AG04449 (cell line): ENCODE data around the gene SLC27A4.

ENCODE experiments used
- CTCF ChIA-PET: fragments of 350-600 bp; formaldehyde crosslinking; extraction: SDS; loops from one replicate; lab custom pipeline; 2021; ENCODE audit warnings: antibody characterized with exemption; lab: Yijun Ruan, JAX
- POLR2A ChIA-PET: fragments of 400-600, 350-600 bp; formaldehyde crosslinking; extraction: SDS; loops from one replicate; lab custom pipeline; 2020; ENCODE audit warnings: antibody characterized with exemption, inconsistent platforms; lab: Yijun Ruan, JAX
- DNase-seq: peaks from one replicate; pipeline ENCODE4 v3.0.0-alpha.2; 2010; ENCODE audit warnings: low read depth, low spot score
- H3K4me3 ChIP-seq: 2 replicates; pipeline ENCODE4 v1.5.1; 2011; ENCODE audit warnings: low read depth, mild to moderate bottlenecking, control low read depth, low read length
- TF ChIP-seq, protein P1 (sequence below): IDR thresholded peaks from one replicate; pipeline ENCODE4 v1.5.1; 2011; ENCODE audit warnings: mild to moderate bottlenecking, moderate library complexity, low read length, control low read depth, inconsistent platforms; ENCODE audit not compliant: insufficient read depth; ENCODE audit errors: missing control alignments

SLC27A4 gene

DNA sequence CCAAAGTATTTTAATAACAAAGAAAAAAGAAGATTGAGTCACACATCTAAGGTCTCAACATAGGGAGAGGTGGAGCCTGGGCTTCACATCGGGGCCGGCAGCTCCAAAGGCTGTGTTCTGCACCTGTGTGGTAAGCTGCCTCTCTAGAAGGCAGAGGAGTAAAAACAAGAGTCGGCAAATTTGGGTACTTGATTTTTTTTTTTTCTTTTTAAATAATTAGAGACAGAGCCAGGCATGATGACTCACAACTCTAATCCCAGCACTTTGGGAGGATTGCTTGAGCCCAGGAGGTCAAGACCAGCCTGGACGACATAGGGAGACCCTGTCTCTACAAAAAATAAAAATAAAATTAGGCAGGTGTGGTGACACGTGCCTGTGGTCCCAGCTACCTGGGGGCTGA is 35.5 kb downstream of the SLC27A4 start:
- ChIA-PET POLR2A (no interaction called here), CTCF (interaction anchor here (1.3 to 2.4 kb wide), 3 partner anchors 13 to 44 kb away, joined by 3 to 8 read pairs (median 4); no protein-coding TSS in a partner anchor)
- no peak for DNase-seq
- no peak overlapping the region for H3K4me3 ChIP-seq
- TF ChIP-seq, protein P1, sequence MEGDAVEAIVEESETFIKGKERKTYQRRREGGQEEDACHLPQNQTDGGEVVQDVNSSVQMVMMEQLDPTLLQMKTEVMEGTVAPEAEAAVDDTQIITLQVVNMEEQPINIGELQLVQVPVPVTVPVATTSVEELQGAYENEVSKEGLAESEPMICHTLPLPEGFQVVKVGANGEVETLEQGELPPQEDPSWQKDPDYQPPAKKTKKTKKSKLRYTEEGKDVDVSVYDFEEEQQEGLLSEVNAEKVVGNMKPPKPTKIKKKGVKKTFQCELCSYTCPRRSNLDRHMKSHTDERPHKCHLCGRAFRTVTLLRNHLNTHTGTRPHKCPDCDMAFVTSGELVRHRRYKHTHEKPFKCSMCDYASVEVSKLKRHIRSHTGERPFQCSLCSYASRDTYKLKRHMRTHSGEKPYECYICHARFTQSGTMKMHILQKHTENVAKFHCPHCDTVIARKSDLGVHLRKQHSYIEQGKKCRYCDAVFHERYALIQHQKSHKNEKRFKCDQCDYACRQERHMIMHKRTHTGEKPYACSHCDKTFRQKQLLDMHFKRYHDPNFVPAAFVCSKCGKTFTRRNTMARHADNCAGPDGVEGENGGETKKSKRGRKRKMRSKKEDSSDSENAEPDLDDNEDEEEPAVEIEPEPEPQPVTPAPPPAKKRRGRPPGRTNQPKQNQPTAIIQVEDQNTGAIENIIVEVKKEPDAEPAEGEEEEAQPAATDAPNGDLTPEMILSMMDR, result no peak

DNA sequence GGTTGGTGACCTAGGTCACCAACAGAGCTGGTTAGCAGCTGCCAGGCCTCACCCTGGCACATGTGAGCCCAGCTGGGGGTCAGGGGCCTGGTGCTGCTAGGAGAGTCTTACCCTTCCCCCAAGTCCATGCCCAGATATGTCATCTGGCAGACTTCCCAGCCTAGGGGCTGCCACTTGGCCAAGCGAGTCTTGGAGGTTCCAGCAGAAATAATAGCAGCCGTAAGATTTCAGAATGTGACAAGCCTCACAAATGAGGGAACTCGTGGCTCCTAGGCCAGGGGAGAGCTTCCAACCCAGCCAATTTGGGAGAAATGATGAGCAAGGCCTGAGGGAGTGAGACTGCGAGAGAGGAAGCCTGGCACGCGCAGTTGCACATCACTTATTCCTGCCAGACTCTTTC is 41.9 kb downstream of the SLC27A4 start:
- ChIA-PET POLR2A (no interaction called here), CTCF (interaction anchor here (1.2 to 5.5 kb wide), 5 partner anchors 10 to 57 kb away, joined by 3 to 30 read pairs (median 3); partner anchors contain the start of gene CERCAM)
- no peak overlapping the region for H3K4me3 ChIP-seq
- no peak for DNase-seq
- TF ChIP-seq, protein P1, result no peak

DNA sequence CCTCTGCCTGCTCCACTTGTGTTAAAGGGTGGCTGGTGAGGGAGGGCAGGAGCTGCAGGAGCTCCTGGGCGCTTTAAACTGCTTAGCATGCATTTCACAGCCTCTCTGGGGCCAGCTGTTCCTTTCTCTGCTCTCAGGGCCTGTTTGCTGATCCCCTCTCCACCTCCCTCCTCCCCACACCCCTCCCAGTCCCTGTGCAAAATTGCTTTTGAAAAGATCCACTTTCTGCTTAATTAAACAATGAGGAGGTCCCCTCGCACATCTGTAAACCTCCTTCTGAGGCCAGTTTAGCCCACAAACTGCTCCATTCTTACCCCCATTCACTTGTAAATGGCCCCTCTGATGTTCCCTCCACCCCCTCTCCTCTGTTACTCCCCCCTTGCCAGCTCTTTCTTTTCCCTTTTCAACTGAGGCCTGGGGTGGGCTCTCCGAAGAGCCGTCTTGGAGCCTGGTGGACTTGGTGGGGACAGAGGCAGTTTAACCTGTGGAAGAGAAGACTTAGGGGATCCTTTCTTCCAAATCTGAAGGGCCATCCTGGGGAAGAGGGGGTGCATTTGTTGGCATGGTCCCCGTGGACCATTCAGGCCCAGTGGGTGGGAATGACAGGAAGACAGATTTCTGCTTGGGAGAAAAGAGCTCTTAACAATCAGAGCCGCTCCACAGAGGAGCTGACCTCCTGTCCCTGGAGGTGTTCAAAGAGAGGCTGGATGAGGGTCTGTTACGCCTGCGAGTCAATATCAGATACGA is 42.9 kb downstream of the SLC27A4 start:
- no peak overlapping the region for H3K4me3 ChIP-seq
- POLR2A ChIA-PET, result interaction anchor here (1.9 kb wide), 1 partner anchor 12 kb away, joined by 4 read pairs; the partner anchor contains the start of gene URM1
- CTCF ChIA-PET, result interaction anchor here (1.2 to 5.5 kb wide), 8 partner anchors 11 to 88 kb away, joined by 3 to 30 read pairs (median 6); partner anchors contain the start of gene CERCAM
- TF ChIP-seq, protein P1, result no peak
- no peak for DNase-seq

DNA sequence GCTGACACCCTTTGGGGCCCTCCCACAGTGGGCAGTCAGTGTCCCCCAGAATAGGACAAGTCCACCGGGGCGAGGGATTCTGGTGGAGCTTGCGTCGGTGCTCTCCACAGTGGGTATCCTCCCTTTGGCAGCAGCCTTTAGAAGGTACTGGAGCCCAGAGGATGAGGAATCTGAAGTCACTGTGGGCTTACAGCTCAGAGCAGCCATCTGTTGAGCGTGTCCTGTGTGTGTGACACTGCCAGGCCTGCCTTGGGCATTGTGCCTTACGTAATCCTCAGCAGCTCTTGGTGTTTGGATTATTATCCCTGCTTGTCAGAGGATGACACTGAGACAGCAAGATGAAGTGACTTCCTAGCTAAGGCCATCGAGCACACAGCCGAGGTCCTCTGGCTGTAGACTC is 43.5 kb downstream of the SLC27A4 start:
- POLR2A ChIA-PET, result interaction anchor here (1.9 kb wide), 1 partner anchor 13 kb away, joined by 4 read pairs; the partner anchor contains the start of gene URM1
- no peak for DNase-seq
- CTCF ChIA-PET, result interaction anchor here (1.5 to 5.5 kb wide), 5 partner anchors 22 to 88 kb away, joined by 3 to 30 read pairs (median 8); partner anchors contain the start of gene CERCAM
- TF ChIP-seq, protein P1, result no peak
- no peak overlapping the region for H3K4me3 ChIP-seq

DNA sequence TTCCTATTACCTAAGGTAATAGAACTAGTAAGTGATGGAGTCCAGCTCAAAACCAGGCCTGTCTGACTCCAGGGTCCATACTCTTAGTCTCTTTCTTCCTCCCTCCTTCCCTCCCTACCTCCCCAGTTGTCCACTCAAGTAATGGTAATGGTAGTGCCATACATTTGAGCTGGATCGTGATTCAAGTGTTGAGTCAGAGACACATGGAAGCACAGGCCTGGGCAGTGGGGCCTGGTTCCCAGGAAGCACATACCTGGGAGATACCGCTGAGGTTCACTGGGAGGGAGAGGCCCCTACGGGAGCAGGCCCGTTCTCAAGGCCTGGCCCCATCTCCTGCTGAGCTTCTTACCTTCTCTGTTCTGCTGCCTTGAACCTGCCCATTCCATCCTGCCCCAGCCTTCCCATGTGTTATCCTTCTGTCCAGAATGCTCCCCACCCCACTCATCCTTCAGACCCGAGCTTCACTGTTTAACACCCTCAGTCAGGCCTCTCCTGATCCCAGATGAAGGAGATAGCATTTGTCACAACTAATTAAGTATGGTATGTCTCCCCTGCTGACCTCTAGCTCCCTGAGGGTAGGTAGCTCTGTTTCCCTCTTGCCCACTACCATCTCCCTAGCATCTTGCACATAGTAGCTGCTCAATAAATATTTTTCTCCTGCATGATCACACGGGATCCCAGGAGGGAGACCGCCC is 44.6 kb downstream of the SLC27A4 start:
- ChIA-PET CTCF (interaction anchor here (2.2 to 5.5 kb wide), 3 partner anchors 23 to 89 kb away, joined by 8 to 30 read pairs (median 8); partner anchors contain the start of gene CERCAM), POLR2A (interaction anchor here (1.9 kb wide), 1 partner anchor 14 kb away, joined by 4 read pairs; the partner anchor contains the start of gene URM1)
- TF ChIP-seq, protein P1, result no peak
- H3K4me3 ChIP-seq, result no peak overlapping the region
- no peak for DNase-seq
